SK-N-SH (cell line): ENCODE measurements around the gene DHCR24. TPM values are rescaled to one million over a fixed set of nuclear protein-coding genes. Genes with fewer than 3 reads are reported as not detected.

ENCODE experiments used
- CTCF ChIA-PET: fragments of 300-600, 350-600 bp; formaldehyde crosslinking; extraction: SDS; loops from one replicate; lab custom pipeline; 2021; lab: Yijun Ruan, JAX
- POLR2A ChIA-PET: fragments of 350-600 bp; sonication (Branson Sonifier 250); formaldehyde crosslinking; extraction: SDS; loops from one replicate; lab custom pipeline; 2020; ENCODE audit warnings: antibody characterized with exemption, inconsistent platforms; lab: Yijun Ruan, JAX
- DNase-seq: peaks from one replicate; pipeline ENCODE4 v3.0.0; 2012
- H2AFZ ChIP-seq: fragments of 200-600 bp; sonication (generic); 2 replicates; pipeline ENCODE4 v1.8.1; 2016; ENCODE audit warnings: antibody characterized with exemption, mild to moderate bottlenecking, low read depth
- H3F3A ChIP-seq: fragments of 200-600 bp; sonication (generic); replicated peaks from 2 replicates; pipeline ENCODE3; 2016; ENCODE audit warnings: antibody characterized with exemption, mild to moderate bottlenecking; ENCODE audit not compliant: insufficient read depth
- H3K27ac ChIP-seq, 2 experiments: fragments of 200-500 bp in 1 of 2; fragments of 200-600 bp in 1 of 2; sonication (Bioruptor generic) in 1 of 2; sonication (generic), shearing (Covaris generic) in 1 of 2; 2 replicates each; pipeline versions ENCODE4 v1.5.1 to v1.6.1; 2014 to 2016; ENCODE audit warnings: low read depth in 2 of 2, inconsistent platforms in 1 of 2, low read length in 1 of 2, mild to moderate bottlenecking in 1 of 2, mixed read lengths in 1 of 2
- H3K27me3 ChIP-seq: fragments of 200-600 bp; sonication (generic), shearing (Covaris generic); 2 replicates; pipeline ENCODE4 v1.6.1; 2016; ENCODE audit warnings: mixed run types; ENCODE audit not compliant: insufficient read depth
- H3K36me3 ChIP-seq, 2 experiments: fragments of 200-500 bp in 1 of 2; fragments of 200-600 bp in 1 of 2; sonication (Bioruptor generic) in 1 of 2; sonication (generic) in 1 of 2; replicated peaks in 1 of 2; 2 replicates each; pipeline versions ENCODE3 to v1.5.1; 2014 to 2016; ENCODE audit warnings: low read length in 1 of 2, mild to moderate bottlenecking in 1 of 2; ENCODE audit not compliant: insufficient read depth in 2 of 2, control insufficient read depth in 1 of 2
- H3K4me1 ChIP-seq, 2 experiments: fragments of 200-500 bp in 1 of 2; fragments of 200-600 bp in 1 of 2; sonication (Bioruptor generic) in 1 of 2; sonication (generic), shearing (Covaris generic) in 1 of 2; 2 replicates each; pipeline versions ENCODE4 v1.5.1 to v1.6.1; 2014 to 2016; ENCODE audit warnings: low read depth in 1 of 2, low read length in 1 of 2, mixed run types in 1 of 2; ENCODE audit not compliant: insufficient read depth in 2 of 2, control insufficient read depth in 1 of 2
- H3K4me2 ChIP-seq: fragments of 200-600 bp; sonication (generic), shearing (Covaris generic); 2 replicates; pipeline ENCODE4 v1.6.1; 2017; ENCODE audit warnings: mixed run types
- H3K4me3 ChIP-seq, 2 experiments: fragments of 200-500 bp in 1 of 2; fragments of 200-600 bp in 1 of 2; sonication (Bioruptor generic) in 1 of 2; sonication (generic), shearing (Covaris generic) in 1 of 2; 2 replicates each; pipeline versions ENCODE4 v1.5.1 to v1.8.1; 2014 to 2016; ENCODE audit warnings: low read depth in 2 of 2, inconsistent platforms in 1 of 2, low read length in 1 of 2, mild to moderate bottlenecking in 1 of 2, mixed read lengths in 1 of 2, moderate library complexity in 1 of 2
- H3K79me2 ChIP-seq: fragments of 200-600 bp; sonication (generic); 2 replicates; pipeline ENCODE4 v1.8.1; 2017; ENCODE audit warnings: mild to moderate bottlenecking; ENCODE audit not compliant: insufficient read depth
- H3K9ac ChIP-seq: fragments of 200-600 bp; sonication (generic); 2 replicates; pipeline ENCODE4 v1.6.1; 2017; ENCODE audit warnings: mixed run types
- H3K9me2 ChIP-seq: fragments of 200-600 bp; sonication (generic); 2 replicates; pipeline ENCODE4 v1.6.1; 2017; ENCODE audit warnings: mixed run types
- H3K9me3 ChIP-seq: fragments of 200-600 bp; sonication (generic); 2 replicates; pipeline ENCODE4 v1.6.1; 2017; ENCODE audit warnings: mixed run types, mild to moderate bottlenecking, moderate library complexity
- H4K20me1 ChIP-seq: fragments of 200-600 bp; sonication (generic); 2 replicates; pipeline ENCODE4 v1.6.1; 2017; ENCODE audit warnings: mild to moderate bottlenecking, mixed run types; ENCODE audit not compliant: insufficient read depth
- ELF1 ChIP-seq: IDR thresholded peaks from 2 replicates; pipeline ENCODE4 v1.4.0; 2012
- EZH2phosphoT487 ChIP-seq: fragments of 200-600 bp; sonication (generic); IDR thresholded peaks from 2 replicates; pipeline ENCODE4 v1.6.1; 2017; ENCODE audit warnings: low read depth, mixed run types, mild to moderate bottlenecking, antibody characterized with exemption, moderate library complexity, borderline replicate concordance
- GATA2 ChIP-seq: sonication (generic); formaldehyde crosslinking; IDR thresholded peaks from 2 replicates; pipeline ENCODE4 v1.5.0; 2020; ENCODE audit warnings: mild to moderate bottlenecking, missing genetic modification reagents
- IRF3 ChIP-seq: fragments of 150-350 bp; IDR thresholded peaks from 2 replicates; pipeline ENCODE4 v1.6.1; 2016; ENCODE audit warnings: mild to moderate bottlenecking, low read depth, low read length
- JUND ChIP-seq: IDR thresholded peaks from 2 replicates; pipeline ENCODE4 v1.4.0; 2012
- RCOR1 ChIP-seq: fragments of 150-350 bp; IDR thresholded peaks from 2 replicates; pipeline ENCODE4 v1.6.1; 2017; ENCODE audit warnings: antibody characterized with exemption, low read length
- REST ChIP-seq: IDR thresholded peaks from 2 replicates; pipeline ENCODE4 v1.6.1; 2012; ENCODE audit warnings: mild to moderate bottlenecking, low read depth, low read length, moderate library complexity
- USF2 ChIP-seq: fragments of 150-350 bp; IDR thresholded peaks from 2 replicates; pipeline ENCODE4 v1.6.1; 2017; ENCODE audit warnings: antibody characterized with exemption, low read length, low read depth, borderline replicate concordance
- WGBS: methylation state at CpG from one replicate; pipeline ENCODE4 v1.1.6; 2017; ENCODE audit warnings: low lambda C conversion rate; 5-methylcytosine and 5-hydroxymethylcytosine counted together
- polyA plus RNA-seq, 3 experiments: library from polyadenylated mRNA; depleted of rRNA; stranded (reverse); fragments of >200 nt; gene quantifications; 2 replicates each; pipeline ENCODE4 v1.2.3, GENCODE V29; 2012

DHCR24 gene
- polyA plus RNA-seq, 1 of the 3 experiments (the other 2 are of a cell fraction): 4.3 TPM

GRCh38 chr1:54854381-54855020 lies 32.5 kb downstream of the DHCR24 start:
- POLR2A ChIA-PET: no interaction called here
- no peaks in the 10 kb centered on the region for H3K36me3 ChIP-seq

More at GRCh38 chr1:54854381-54855020, 32.5 kb downstream of the DHCR24 start:
- Histone ChIP-seq H3K4me1 (no peaks in the 10 kb centered on the region; a peak in 1 of 4 replicates), H3K4me3 (no peak overlapping the region), H3K9me3 (no peaks in the 10 kb centered on the region), H4K20me1 (no peaks in the 10 kb centered on the region), H3K27me3 (no peaks in the 10 kb centered on the region), H3K9ac (no peak overlapping the region), H3K4me2 (no peak overlapping the region), H3K27ac (no peak overlapping the region), H2AFZ (no peak overlapping the region), H3F3A (peaks cover 9% of the 10 kb centered on the region), H3K9me2 (no peaks in the 10 kb centered on the region), H3K79me2 (no peaks in the 10 kb centered on the region)
- WGBS: 92% methylated on average over 9 of the region's 12 CpGs
- no peak for DNase-seq
- CTCF ChIA-PET: no interaction called here
- TF ChIP-seq USF2 (no peak), RCOR1 (no peak), IRF3 (no peak), JUND (no peak), EZH2phosphoT487 (no peak), ELF1 (no peak), GATA2 (CRISPR knock-in tag) (no peak), REST (no peak)
